GM18508 (cell line): ENCODE measurements around the gene GTF2I.
"Not testable (repeated sequence)": the region's sequence is repeated elsewhere in the genome, so short reads cannot be mapped to it uniquely, and the experiment has no call there.

Experiments
- ATAC-seq: cut with Tn5 transposase; IDR thresholded peaks from one replicate; pipeline ENCODE4 v1.9.1; 2021; ENCODE audit warnings: moderate number of reproducible peaks; ENCODE audit not compliant: insufficient read depth, unreplicated experiment

GTF2I gene

DNA sequence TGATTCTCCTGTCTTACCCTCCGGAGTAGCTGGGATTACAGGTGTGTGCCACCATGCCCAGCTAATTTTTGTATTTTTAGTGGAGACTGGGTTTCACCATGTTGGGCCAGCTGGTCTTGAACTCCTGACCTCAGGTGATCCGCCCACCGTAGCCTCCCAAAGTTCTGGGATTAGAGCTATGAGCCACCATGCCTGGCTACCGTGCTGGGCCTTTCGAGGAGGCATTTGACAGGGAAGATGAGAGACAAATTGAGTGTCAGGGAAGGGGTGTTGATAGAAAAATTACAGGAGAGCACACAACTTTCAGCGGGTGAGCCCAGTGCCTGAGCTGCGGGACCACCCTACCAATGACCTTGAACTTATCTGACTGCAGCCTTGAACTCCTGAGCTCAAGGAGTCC, 112.5 kb downstream of the GTF2I start:
- ATAC-seq: not testable (repeated sequence)

DNA sequence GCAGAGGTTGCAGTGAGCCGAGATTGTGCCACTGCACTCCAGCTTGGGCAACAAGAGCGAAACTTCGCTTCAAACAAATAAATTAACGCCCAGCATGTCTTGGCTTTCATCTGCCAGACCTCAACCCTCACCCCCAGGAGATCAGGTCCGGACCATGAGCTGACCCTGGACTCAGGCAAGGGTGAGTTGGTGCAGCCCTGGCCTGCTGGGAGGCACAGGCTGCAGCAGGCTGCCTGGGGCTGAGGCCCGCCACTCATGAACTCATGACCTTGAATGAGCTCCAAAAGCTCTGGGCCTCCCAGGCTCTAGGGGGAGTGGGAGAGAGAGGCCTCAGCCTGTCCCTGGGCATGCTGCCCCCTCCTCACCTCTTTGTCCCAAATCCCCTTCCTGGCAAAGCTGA, 114.6 kb downstream of the GTF2I start:
- not testable (repeated sequence) for ATAC-seq

DNA sequence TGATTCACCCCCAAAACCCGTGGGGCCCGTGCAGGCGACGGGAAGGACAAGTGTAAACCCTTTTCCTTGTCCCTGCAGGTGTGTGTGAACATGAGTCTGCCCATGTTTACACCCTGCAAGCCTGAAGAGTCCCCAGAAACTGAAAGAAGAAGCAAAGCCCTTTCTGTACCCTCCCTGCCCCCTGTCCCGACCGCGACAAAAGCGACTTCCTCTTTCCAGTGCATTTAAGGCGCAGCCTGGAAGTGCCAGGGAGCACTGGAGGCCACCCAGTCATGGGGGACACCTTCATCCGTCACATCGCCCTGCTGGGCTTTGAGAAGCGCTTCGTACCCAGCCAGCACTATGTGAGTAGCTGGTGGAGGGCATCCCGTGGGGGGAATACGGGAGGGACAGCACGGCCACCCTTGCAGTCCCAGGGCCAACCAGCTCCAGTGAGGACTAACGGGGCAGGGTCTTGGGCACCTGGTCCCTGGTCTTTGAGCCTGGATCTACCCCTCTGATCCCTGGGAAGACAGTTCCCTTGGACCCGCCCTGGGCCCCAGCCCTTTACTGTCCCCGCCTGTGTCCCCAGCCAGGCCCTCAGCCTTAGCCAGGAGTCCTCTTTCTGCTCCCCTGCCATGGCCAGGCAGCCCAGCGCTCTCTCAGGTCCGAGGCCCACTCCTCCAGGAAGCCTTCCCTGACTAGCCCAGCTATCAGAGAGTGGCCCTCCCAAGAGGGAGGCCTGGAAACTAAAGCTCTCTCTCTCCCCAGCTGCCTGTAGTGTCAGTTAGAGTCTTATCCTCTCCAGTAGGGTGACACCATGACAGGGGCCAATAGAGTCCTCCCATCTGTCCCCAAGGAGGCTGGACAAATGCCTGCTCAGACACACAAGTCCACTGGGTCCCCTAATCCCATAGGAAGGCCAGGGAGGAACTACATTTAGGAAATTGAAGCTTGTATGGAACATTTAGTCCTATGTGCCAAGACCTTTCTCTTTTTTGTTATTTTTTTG, 116.5 kb downstream of the GTF2I start, which contains the start of gene NCF1:
Gene NCF1, plus strand, starts transcription at position 252 of the 991 bp plus-strand sequence. Its CDS starts 21 bp downstream, at position 273.
- peak; percentile 72 for ATAC-seq

DNA sequence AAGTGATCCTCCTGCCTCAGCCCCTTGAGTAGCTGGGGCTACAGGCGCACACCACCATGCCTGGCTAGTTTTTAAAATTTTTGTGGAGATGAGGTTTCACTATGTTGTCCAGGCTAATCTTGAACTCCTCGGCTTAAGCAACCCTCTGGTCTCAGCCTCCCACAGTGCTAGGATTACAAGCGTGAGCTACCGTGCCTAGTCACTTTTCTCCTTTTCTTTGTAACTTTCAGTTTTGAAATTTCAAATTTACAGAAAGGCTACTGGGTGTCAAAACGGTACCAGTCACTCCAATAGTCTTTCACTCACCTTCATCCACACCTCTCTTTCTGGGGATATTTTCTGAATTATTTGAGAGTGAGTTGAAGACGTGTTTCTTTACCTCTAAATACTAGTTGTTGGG, 117.6 kb downstream of the GTF2I start:
- ATAC-seq: not testable (repeated sequence)

DNA sequence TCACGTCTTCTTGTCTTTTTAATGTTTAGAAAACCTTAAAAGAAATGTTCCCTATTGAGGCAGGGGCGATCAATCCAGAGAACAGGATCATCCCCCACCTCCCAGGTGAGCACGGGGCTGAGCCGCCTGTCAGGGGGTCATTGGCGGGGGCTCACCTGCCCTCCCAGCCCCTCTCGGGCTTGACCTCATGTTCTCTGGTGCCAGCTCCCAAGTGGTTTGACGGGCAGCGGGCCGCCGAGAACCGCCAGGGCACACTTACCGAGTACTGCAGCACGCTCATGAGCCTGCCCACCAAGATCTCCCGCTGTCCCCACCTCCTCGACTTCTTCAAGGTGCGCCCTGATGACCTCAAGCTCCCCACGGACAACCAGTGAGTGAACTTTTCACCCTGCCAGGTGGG, 121.5 kb downstream of the GTF2I start:
- ATAC-seq: not testable (repeated sequence)

DNA sequence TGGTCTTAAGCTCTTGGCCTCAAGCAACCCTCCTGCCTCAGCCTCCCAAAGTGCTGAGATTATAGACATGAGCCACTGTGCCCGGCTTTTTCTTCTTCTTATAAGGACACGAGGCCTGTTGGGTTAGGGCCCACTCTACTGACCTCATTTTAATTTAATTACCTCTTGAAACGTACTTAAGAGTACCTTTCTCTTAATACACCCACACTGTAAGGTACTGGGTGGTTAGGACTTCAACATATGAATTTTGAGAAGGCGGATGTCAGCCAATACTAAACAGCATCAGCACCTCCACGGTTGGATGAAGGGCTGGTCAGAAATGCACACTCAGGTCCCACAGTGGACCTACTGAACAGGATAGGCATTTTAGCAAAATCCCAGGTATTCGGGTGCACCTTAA, 124.2 kb downstream of the GTF2I start:
- ATAC-seq: not testable (repeated sequence)

DNA sequence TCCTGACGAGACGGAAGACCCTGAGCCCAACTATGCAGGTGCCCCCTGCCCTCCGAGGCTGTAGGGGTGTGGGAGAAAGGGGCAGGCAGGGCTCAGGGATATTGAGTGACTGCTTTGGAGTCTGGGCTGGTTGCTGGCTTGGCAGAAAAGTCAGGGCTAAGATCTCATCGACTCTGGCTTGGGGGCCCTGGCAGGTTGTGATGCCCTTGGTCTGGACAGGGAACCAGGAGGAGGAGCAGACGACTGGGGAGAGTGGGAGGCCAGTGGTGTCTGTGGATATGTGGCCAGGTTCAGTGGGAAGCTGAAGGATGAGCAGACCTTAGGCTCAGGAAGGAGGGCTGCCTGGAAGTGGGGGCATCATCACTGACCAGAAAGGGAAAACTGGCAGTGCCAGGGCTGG, 126.1 kb downstream of the GTF2I start:
- not testable (repeated sequence) for ATAC-seq

DNA sequence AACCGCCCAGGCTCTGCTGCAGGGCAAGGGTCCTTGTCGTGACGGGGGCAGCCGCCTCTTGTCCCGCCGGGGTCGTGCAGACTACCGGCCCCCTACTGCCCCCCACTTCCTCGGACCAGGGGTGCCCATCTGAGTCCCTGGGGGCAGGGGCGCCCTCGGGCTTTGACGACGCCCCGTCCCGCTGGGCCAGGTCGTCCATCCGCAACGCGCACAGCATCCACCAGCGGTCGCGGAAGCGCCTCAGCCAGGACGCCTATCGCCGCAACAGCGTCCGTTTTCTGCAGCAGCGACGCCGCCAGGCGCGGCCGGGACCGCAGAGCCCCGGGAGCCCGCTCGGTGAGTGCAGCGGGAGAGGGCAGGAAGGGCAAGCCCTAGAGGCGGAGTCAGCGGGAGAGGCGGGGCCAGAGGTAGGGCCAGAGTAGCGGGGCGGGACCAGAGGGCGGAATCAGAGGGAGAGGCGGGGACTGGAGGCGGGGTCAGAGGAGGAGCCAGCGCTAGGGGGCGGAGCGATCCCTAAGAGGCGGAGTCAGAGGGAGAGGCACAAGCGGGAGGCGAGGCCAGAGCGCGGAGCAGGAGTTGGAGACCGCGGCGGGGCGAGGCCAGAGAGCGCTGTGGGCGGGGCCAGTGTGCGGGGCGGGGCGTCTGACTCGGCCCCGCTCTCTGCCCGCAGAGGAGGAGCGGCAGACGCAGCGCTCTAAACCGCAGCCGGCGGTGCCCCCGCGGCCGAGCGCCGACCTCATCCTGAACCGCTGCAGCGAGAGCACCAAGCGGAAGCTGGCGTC, 131.0 kb downstream of the GTF2I start:
- peak; percentile 68 for ATAC-seq

DNA sequence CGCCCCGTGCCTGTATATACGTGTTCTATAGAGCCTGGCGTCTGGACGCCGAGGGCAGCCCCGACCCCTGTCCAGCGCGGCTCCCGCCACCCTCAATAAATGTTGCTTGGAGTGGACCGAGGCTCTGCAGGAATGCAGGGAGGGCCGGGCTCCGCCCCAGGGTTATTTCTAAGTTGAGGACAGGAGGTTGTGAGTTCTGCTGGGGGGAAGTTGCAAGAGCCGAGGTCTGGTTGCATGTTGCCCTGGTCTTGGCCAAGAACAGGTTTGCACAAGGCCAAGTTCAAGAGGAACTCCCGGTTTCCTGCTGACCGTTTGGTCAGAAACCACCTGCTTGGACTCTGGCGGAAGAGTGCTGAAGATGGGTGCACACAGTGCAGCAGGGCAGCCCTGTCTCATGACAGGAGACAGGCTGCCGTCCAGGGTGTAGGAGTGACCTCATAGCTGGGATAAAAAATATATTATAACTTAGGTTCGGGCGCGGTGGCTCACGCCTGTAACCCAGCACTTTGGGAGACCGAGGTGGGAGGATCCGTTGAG, 131.8 kb downstream of the GTF2I start:
- not testable (repeated sequence) for ATAC-seq

DNA sequence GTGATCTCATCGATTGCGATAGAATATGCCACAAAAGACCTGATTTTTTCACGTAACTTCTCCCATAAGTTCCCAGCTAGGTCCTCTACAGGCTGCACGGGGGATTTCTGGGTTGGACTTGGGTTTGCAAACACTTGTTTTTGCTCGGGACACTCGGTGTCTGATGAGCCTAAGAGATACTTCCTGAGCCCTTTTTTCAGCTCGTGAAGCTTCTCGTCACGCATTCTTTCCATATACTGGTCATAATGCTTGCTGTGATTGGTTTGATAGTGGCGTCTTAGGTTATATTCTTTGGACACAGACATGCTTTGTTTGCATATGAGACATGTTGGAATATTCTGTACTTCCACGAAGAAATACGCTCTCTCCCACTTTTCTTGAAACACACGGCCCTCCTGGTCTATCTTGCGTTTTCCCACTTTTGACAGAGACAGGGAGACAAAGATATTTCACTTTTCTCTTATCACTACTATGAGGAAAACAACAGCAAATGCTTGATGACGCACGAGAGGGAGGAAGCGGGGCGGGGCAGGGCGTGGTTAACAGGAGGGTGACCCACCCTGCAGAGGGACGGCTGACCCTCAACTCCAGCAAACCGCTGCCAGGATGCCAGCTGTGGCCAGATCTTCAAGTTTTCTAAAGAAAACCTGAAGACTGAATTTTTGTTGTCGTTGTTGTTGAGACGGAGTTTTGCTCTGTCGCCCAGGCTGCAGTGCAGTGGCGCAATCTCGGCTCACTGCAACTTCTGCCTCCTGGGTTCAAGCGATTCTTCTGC, 140.5 kb downstream of the GTF2I start:
- not testable (repeated sequence) for ATAC-seq

DNA sequence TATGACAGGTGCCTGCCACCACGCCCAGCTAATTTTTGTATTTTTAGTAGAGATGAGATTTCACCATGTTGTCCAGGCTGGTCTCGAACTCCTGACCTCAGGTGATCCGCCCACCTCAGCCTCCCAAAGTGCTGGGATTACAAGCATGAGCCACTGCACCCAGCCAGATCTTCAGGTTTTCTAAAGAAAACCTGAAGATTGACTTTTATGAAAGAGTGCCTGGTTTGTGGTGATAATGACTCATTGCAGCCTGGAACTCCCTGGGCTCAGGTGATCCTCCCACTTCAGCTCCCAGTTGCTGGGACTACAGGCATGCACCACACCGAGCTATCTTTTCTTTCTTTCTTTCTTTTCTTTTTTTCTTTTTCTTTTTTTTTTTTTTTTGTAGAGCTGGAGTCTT, 141.1 kb downstream of the GTF2I start:
- ATAC-seq: not testable (repeated sequence)
